ENCODE data around the gene PLEKHG4. TPM values are rescaled to one million over a fixed set of nuclear protein-coding genes. Genes with fewer than 3 reads are reported as not detected.
A peak's percentile ranks its signal among the peaks of the same experiment; 100 is the strongest.

The PLEKHG4 gene
- total and polyA plus RNA-seq, 9 of the 15 experiments (the other 6 are each of a cell fraction or from before 2014, with no cell fraction given) = 3.7 to 36.8 (median 17.9) TPM

DNA sequence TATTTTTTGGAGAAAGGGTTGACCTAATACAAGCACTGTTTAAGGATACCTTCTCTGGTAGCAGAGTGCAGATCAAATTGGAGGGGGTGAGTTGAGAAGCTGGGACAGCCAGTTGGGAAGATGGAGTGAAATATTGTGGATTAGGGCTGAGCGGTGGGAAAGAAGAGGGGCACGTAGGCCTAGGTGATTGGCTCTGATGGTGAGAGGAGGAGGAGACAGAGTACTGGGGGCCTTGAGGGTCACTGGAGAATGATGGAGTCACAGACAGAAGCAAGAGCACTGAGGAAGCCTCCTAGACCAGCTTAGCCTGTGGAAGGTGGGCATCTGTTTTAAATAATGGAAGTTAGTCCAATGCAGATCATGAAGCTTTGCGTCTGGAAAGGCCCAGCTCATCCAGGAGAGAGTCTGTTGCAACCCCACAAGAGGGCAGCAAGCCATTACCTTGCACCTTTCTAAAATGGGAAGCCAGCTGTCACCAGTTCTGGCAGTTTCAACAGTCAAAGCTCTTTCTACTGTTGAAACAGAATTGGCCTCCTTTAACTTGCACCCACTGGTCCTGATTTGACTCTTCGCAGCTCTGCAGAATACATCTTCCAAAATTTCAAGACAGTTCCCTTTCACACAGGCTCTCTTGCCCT is 18.8 kb upstream of the PLEKHG4 start (continued):
- TF ChIP-seq, protein P1, sequence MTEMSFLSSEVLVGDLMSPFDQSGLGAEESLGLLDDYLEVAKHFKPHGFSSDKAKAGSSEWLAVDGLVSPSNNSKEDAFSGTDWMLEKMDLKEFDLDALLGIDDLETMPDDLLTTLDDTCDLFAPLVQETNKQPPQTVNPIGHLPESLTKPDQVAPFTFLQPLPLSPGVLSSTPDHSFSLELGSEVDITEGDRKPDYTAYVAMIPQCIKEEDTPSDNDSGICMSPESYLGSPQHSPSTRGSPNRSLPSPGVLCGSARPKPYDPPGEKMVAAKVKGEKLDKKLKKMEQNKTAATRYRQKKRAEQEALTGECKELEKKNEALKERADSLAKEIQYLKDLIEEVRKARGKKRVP (CRISPR knock-in tag; IDR thresholded peaks at IDR 0.05) = no peak
- TF ChIP-seq ERF (CRISPR knock-in tag; IDR thresholded peaks at IDR 0.05) = no peak
- no peak for TF ChIP-seq BRD4 (IDR thresholded peaks at IDR 0.05)
- peak; percentile 88 for TF ChIP-seq ARID2 (IDR thresholded peaks at IDR 0.05)
- no peak for TF ChIP-seq MEF2A (IDR thresholded peaks at IDR 0.05; ENCODE audit: control insufficient read depth, low read depth, low read length)
- TF ChIP-seq, protein P2, sequence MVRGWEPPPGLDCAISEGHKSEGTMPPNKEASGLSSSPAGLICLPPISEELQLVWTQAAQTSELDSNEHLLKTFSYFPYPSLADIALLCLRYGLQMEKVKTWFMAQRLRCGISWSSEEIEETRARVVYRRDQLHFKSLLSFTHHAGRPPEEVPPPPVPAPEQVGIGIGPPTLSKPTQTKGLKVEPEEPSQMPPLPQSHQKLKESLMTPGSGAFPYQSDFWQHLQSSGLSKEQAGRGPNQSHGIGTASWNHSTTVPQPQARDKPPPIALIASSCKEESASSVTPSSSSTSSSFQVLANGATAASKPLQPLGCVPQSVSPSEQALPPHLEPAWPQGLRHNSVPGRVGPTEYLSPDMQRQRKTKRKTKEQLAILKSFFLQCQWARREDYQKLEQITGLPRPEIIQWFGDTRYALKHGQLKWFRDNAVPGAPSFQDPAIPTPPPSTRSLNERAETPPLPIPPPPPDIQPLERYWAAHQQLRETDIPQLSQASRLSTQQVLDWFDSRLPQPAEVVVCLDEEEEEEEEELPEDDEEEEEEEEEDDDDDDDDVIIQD (CRISPR knock-in tag; IDR thresholded peaks at IDR 0.05) = no peak
- no peak for TF ChIP-seq PURB (CRISPR knock-in tag; IDR thresholded peaks at IDR 0.05; ENCODE audit: low read depth)
- TF ChIP-seq CEBPG (CRISPR knock-in tag; IDR thresholded peaks at IDR 0.05) = peak; percentile 54; the same call in 1 of the 2 replicates
- TF ChIP-seq CEBPG (tag; conservative IDR thresholded peaks at IDR 0.05 in 1 of 2, IDR thresholded peaks at IDR 0.05 in 1 of 2) = 0 out of 4 replicates have a peak, but pooled peaks of 1 of the 2 experiments have one; percentile 22
- TF ChIP-seq ZC3H8 (IDR thresholded peaks at IDR 0.05) = no peak
- no peak for TF ChIP-seq ZBTB7A (IDR thresholded peaks at IDR 0.05; ENCODE audit: borderline replicate concordance, control insufficient read depth, low read depth, low read length)
- no peak for TF ChIP-seq SNIP1 (IDR thresholded peaks at IDR 0.05; ENCODE audit: low read depth)
- TF ChIP-seq KLF16 (IDR thresholded peaks at IDR 0.05) = peak; percentile 77
- no peak for TF ChIP-seq RUNX1 (IDR thresholded peaks at IDR 0.05; ENCODE audit: low read depth)
- no peak for TF ChIP-seq MCM7 (IDR thresholded peaks at IDR 0.05)
- TF ChIP-seq ZNF384 (IDR thresholded peaks at IDR 0.05; ENCODE audit: low read depth, low read length) = peak; percentile 45
- TF ChIP-seq HOXB6 (CRISPR knock-in tag; IDR thresholded peaks at IDR 0.05; ENCODE audit: borderline replicate concordance) = no peak
- TF ChIP-seq HCFC1 (IDR thresholded peaks at IDR 0.05; ENCODE audit: low read depth, low read length) = no peak
- no peak for TF ChIP-seq GABPB1 (CRISPR knock-in tag; IDR thresholded peaks at IDR 0.05)
- no peak for TF ChIP-seq FOXK1 (CRISPR knock-in tag; IDR thresholded peaks at IDR 0.05; ENCODE audit: borderline replicate concordance)
- TF ChIP-seq, protein P3, sequence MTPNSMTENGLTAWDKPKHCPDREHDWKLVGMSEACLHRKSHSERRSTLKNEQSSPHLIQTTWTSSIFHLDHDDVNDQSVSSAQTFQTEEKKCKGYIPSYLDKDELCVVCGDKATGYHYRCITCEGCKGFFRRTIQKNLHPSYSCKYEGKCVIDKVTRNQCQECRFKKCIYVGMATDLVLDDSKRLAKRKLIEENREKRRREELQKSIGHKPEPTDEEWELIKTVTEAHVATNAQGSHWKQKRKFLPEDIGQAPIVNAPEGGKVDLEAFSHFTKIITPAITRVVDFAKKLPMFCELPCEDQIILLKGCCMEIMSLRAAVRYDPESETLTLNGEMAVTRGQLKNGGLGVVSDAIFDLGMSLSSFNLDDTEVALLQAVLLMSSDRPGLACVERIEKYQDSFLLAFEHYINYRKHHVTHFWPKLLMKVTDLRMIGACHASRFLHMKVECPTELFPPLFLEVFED (CRISPR knock-in tag; conservative IDR thresholded peaks at IDR 0.05) = no peak
- no peak for TF ChIP-seq PPARD (CRISPR knock-in tag; IDR thresholded peaks at IDR 0.05)
- TF ChIP-seq KAT7 (CRISPR knock-in tag; IDR thresholded peaks at IDR 0.05; ENCODE audit: borderline replicate concordance) = no peak
- TF ChIP-seq NUFIP1 (IDR thresholded peaks at IDR 0.05; ENCODE audit: partially characterized antibody) = no peak
- no peak for TF ChIP-seq LEF1 (IDR thresholded peaks at IDR 0.05)
- TF ChIP-seq, protein P4, sequence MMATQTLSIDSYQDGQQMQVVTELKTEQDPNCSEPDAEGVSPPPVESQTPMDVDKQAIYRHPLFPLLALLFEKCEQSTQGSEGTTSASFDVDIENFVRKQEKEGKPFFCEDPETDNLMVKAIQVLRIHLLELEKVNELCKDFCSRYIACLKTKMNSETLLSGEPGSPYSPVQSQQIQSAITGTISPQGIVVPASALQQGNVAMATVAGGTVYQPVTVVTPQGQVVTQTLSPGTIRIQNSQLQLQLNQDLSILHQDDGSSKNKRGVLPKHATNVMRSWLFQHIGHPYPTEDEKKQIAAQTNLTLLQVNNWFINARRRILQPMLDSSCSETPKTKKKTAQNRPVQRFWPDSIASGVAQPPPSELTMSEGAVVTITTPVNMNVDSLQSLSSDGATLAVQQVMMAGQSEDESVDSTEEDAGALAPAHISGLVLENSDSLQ (IDR thresholded peaks at IDR 0.05) = peak; percentile 25; the same call in 1 of the 2 replicates
- TF ChIP-seq ZNF140 (CRISPR knock-in tag; IDR thresholded peaks at IDR 0.05) = no peak
- TF ChIP-seq BMI1 (IDR thresholded peaks at IDR 0.05; ENCODE audit: low read length) = no peak
